ENCODE data around the gene CALR3.

Gene CALR3

DNA sequence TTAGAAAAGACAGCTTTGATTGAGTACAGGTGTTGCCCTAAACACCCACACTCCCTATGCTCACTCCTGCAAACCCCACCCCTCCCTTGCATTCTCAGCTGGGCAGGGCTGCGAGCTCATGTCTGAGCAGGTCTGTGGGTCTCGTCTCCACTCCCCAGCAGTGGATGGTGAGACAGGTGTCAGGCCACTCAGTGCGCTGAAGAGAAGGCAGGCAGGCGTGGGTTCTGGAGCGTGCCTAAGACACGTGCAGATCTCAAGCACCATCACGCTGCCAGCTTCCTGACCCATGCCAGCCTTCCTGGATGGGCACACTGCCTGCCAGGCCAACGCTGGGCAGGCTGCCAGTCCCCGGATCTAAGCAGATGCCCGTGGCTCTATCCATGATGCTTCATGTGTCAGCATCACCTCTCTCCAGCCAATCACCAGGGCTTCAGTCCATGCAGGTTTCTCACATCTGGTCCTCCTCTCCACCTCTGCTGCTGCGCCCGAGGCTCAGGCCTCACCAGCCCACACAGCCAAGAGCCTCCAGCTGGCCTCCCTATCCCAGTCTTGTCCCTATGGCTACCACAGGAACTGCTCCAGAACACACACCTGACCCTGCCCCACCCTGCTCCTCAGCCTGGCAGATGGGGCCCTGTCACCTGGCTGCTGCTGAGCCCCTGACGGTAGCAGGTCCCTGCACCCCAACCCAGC is 66.8 kb downstream of the CALR3 start:
- no peak for DNase-seq (ENCODE audit: low spot score)
